CD4-positive, CD25-positive, alpha-beta regulatory T cell (primary cell): ENCODE measurements around the gene SLC13A3. TPM values are rescaled to one million over a fixed set of nuclear protein-coding genes. Genes with fewer than 3 reads are reported as not detected.

Experiments used
- ATAC-seq, 2 donors: fragments of 150-1000 bp; cut with Tn5 transposase; one replicate each; pipeline ENCODE4 v1.10.0; 2021; ENCODE audit warnings: low read depth in 2 of 2, moderate number of reproducible peaks in 2 of 2, moderate library complexity in 1 of 2
- DNase-seq, 3 donors: peaks; one replicate each; pipeline versions ENCODE4 v3.0.0 to v3.0.0-alpha.2; 2012 to 2022; ENCODE audit warnings: mixed read lengths in 1 of 3
- H3K27ac ChIP-seq: one replicate; pipeline ENCODE4 v1.7.0; 2013; ENCODE audit warnings: mild to moderate bottlenecking, low read length; ENCODE audit not compliant: insufficient read depth, poor library complexity, severe bottlenecking
- H3K27me3 ChIP-seq: one replicate; pipeline ENCODE4 v1.7.0; 2013; ENCODE audit warnings: low read length; ENCODE audit not compliant: control insufficient read depth, insufficient read depth
- H3K36me3 ChIP-seq: one replicate; pipeline ENCODE4 v1.7.0; 2013; ENCODE audit warnings: mild to moderate bottlenecking, low read length, moderate library complexity; ENCODE audit not compliant: control insufficient read depth, insufficient read depth
- H3K4me1 ChIP-seq: 2 replicates; pipeline ENCODE4 v1.7.0; 2013; ENCODE audit warnings: mild to moderate bottlenecking, low read length; ENCODE audit not compliant: insufficient read depth, control insufficient read depth, poor library complexity, severe bottlenecking
- H3K4me3 ChIP-seq: one replicate; pipeline ENCODE4 v1.7.0; 2013; ENCODE audit warnings: low read depth, mild to moderate bottlenecking, low read length, moderate library complexity
- H3K9me3 ChIP-seq, 2 experiments: 1 replicate in 1 of 2; 2 replicates in 1 of 2; pipeline ENCODE4 v1.7.0; 2013; ENCODE audit warnings: low read length in 2 of 2, mild to moderate bottlenecking in 1 of 2, moderate library complexity in 1 of 2; ENCODE audit not compliant: control insufficient read depth in 2 of 2
- H3K27ac Mint-ChIP-seq, 3 donors: one replicate each; pipeline ENCODE4 v1.8.0; 2020 to 2022; ENCODE audit warnings: mild to moderate bottlenecking in 3 of 3, mixed read lengths in 3 of 3, moderate library complexity in 2 of 3
- H3K27me3 Mint-ChIP-seq: one replicate; pipeline ENCODE4 v1.8.0; 2022; ENCODE audit warnings: mild to moderate bottlenecking, mixed read lengths
- H3K36me3 Mint-ChIP-seq: one replicate; pipeline ENCODE4 v1.8.0; 2020; ENCODE audit warnings: mixed read lengths
- H3K4me1 Mint-ChIP-seq, 4 donors: one replicate each; pipeline ENCODE4 v1.8.0; 2020 to 2022; ENCODE audit warnings: mixed read lengths in 4 of 4, mild to moderate bottlenecking in 1 of 4
- H3K4me3 Mint-ChIP-seq, 4 donors: one replicate each; pipeline ENCODE4 v1.8.0; 2020 to 2022; ENCODE audit warnings: mild to moderate bottlenecking in 4 of 4, mixed read lengths in 4 of 4, moderate library complexity in 3 of 4
- H3K9me3 Mint-ChIP-seq, 7 donors: one replicate each; pipeline ENCODE4 v1.8.0; 2020 to 2022; ENCODE audit warnings: mixed read lengths in 7 of 7, mild to moderate bottlenecking in 3 of 7, moderate library complexity in 2 of 7
- polyA plus RNA-seq, 4 donors: library from polyadenylated mRNA; unstranded; fragments of 300-500 nt; fragmentation: Illumina TruSeq; gene quantifications; one replicate each; pipeline ENCODE4 v1.2.3, GENCODE V29; 2021
- total RNA-seq: library from RNA; stranded (reverse); gene quantifications from one replicate; pipeline ENCODE4 v1.2.3, GENCODE V29; 2022

The SLC13A3 gene
- total and polyA plus RNA-seq, 5 donors from 2014 or later, result 0.67 TPM; not detected in 4

- H3K4me1 ChIP-seq, result peaks cover 45% of the 10 kb centered on the region
- no peaks in the 10 kb centered on the region for H3K9me3 ChIP-seq
- DNase-seq, result no peak
- no peak for ATAC-seq
- H3K4me3 ChIP-seq, result no peak overlapping the region
- H3K4me3 Mint-ChIP-seq, result peak overlapping the region in 1 of 4 donors; percentile 58
- peak overlapping the region in 1 of 3 donors; percentile 18 for H3K27ac Mint-ChIP-seq
- peaks cover 24% of the 10 kb centered on the region for H3K36me3 Mint-ChIP-seq
- H3K27ac ChIP-seq, result no peak overlapping the region
- no peaks in the 10 kb centered on the region for H3K9me3 Mint-ChIP-seq
- no peaks in the 10 kb centered on the region for H3K27me3 ChIP-seq
- no peaks in the 10 kb centered on the region for H3K27me3 Mint-ChIP-seq
- peaks cover 18% of the 10 kb centered on the region for H3K36me3 ChIP-seq
- H3K4me1 Mint-ChIP-seq, result peaks cover 29 to 72% (median 46%) of the 10 kb centered on the region in 4 donors
Observed at GRCh38 chr20:46683939-46684750, 32.9 kb upstream of the SLC13A3 start.

DNA sequence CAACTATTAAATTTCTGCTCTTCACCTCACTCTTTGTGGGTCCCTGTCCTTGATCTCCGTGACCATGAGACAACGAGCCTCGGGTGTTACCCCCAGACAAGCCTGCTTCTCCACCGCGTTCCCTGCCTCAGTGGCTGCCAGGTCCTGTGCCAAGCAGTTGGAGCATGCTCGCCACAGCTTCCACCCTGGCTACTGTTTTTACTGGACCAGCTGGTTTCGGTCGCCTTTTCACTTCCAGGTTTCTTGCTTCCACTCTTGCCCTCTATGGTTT, 32.3 kb upstream of the SLC13A3 start:
- no peak overlapping the region for H3K4me3 Mint-ChIP-seq
- peaks cover 24% of the 10 kb centered on the region for H3K36me3 Mint-ChIP-seq
- no peak overlapping the region for H3K4me3 ChIP-seq
- DNase-seq, result no peak
- H3K4me1 Mint-ChIP-seq, result peaks cover 29 to 72% (median 46%) of the 10 kb centered on the region in 4 donors
- no peaks in the 10 kb centered on the region for H3K9me3 ChIP-seq
- no peak for ATAC-seq
- no peaks in the 10 kb centered on the region for H3K9me3 Mint-ChIP-seq
- no peaks in the 10 kb centered on the region for H3K27me3 ChIP-seq
- peaks cover 18% of the 10 kb centered on the region for H3K36me3 ChIP-seq
- no peak overlapping the region for H3K27ac ChIP-seq
- no peaks in the 10 kb centered on the region for H3K27me3 Mint-ChIP-seq
- H3K4me1 ChIP-seq, result peaks cover 45% of the 10 kb centered on the region
- H3K27ac Mint-ChIP-seq, result peak overlapping the region in 2 of 3 donors; percentile 18 to 21

- ATAC-seq (no peak), DNase-seq (no peak)
- peak overlapping the region in 2 of 3 donors; percentile 21 to 75 for H3K27ac Mint-ChIP-seq
- Histone ChIP-seq H3K9me3 (no peaks in the 10 kb centered on the region), H3K27me3 (no peaks in the 10 kb centered on the region), H3K27ac (no peak overlapping the region), H3K4me3 (no peak overlapping the region), H3K4me1 (peaks cover 40% of the 10 kb centered on the region), H3K36me3 (peaks cover 18% of the 10 kb centered on the region)
- peaks cover 24% of the 10 kb centered on the region for H3K36me3 Mint-ChIP-seq
- H3K9me3 Mint-ChIP-seq, result no peaks in the 10 kb centered on the region
- peaks cover 24 to 69% (median 44%) of the 10 kb centered on the region in 4 donors for H3K4me1 Mint-ChIP-seq
- H3K4me3 Mint-ChIP-seq, result peak overlapping the region in 1 of 4 donors; percentile 26
- no peaks in the 10 kb centered on the region for H3K27me3 Mint-ChIP-seq
Observed at GRCh38 chr20:46683011-46683667, 31.9 kb upstream of the SLC13A3 start.

- no peak overlapping the region for H3K4me3 ChIP-seq
- Mint-ChIP-seq H3K4me1 (peaks cover 20 to 60% (median 37%) of the 10 kb centered on the region in 4 donors), H3K27ac (peak overlapping the region in 1 of 3 donors; percentile 26), H3K4me3 (peak overlapping the region in 1 of 4 donors; percentile 60), H3K27me3 (no peaks in the 10 kb centered on the region), H3K36me3 (peaks cover 24% of the 10 kb centered on the region), H3K9me3 (no peaks in the 10 kb centered on the region)
- H3K27me3 ChIP-seq, result no peaks in the 10 kb centered on the region
- H3K4me1 ChIP-seq, result peaks cover 31% of the 10 kb centered on the region
- H3K9me3 ChIP-seq, result no peaks in the 10 kb centered on the region
- peaks cover 18% of the 10 kb centered on the region for H3K36me3 ChIP-seq
- H3K27ac ChIP-seq, result no peak overlapping the region
- ATAC-seq (no peak), DNase-seq (no peak)
Observed at GRCh38 chr20:46682063-46682821, 31.0 kb upstream of the SLC13A3 start.

DNA sequence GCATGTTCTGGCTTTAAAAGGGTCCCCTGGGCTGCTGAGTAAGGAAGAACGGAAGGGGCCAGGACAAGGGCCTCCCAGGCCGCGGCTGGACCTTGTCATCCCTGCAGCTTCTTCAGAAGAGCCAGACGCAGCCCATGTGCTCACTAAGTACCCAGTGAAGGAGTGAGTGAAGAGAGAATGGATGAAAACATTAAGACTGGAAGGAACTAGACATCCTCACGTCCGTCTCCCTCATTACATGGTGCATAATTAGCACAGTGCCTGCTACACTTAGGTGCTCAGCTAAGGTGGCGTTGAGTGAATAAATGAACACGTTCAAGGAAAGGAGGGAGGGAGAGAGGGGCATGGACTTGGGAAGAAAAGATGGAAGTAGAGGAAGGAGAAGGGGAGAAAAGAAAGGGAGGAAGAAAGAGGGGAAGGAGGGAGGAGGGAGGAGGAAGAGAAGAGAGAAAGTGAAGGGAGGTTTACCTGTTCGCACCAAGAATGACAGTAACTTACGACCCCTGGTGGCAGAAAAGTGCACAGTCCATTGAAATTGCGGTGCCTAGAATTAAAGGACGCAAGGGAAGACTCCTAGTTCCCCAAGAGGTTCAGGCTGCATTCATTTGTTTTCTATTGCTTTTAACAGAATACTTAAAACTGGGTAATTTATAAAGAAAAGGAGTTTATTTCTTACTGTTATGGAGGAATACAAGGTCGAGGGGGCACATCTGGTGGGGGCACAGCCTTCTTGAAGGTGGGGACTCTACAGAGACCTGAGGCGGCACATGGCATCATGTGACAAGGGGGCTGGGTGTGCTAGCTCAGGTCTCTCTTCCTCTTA, 30.0 kb upstream of the SLC13A3 start:
- no peaks in the 10 kb centered on the region for H3K9me3 ChIP-seq
- peaks cover 9% of the 10 kb centered on the region for H3K36me3 ChIP-seq
- H3K4me3 Mint-ChIP-seq, result peak overlapping the region in 1 of 4 donors; percentile 60
- no peak overlapping the region for H3K27ac ChIP-seq
- peaks cover 21% of the 10 kb centered on the region for H3K4me1 ChIP-seq
- peak overlapping the region in 2 of 3 donors; percentile 43 to 60 for H3K27ac Mint-ChIP-seq
- H3K36me3 Mint-ChIP-seq, result peaks cover 18% of the 10 kb centered on the region
- peak; percentile 55 to 59 for ATAC-seq
- H3K4me3 ChIP-seq, result no peak overlapping the region
- H3K27me3 Mint-ChIP-seq, result no peaks in the 10 kb centered on the region
- no peaks in the 10 kb centered on the region for H3K27me3 ChIP-seq
- H3K9me3 Mint-ChIP-seq, result no peaks in the 10 kb centered on the region
- DNase-seq, result peak; percentile 39 to 67 (median 57)
- H3K4me1 Mint-ChIP-seq, result peaks cover 17 to 50% (median 29%) of the 10 kb centered on the region in 4 donors

- no peak for ATAC-seq
- H3K9me3 ChIP-seq, result no peaks in the 10 kb centered on the region
- peak overlapping the region in 1 of 3 donors; percentile 43 for H3K27ac Mint-ChIP-seq
Observed at GRCh38 chr20:46680684-46681031, 29.4 kb upstream of the SLC13A3 start.

DNA sequence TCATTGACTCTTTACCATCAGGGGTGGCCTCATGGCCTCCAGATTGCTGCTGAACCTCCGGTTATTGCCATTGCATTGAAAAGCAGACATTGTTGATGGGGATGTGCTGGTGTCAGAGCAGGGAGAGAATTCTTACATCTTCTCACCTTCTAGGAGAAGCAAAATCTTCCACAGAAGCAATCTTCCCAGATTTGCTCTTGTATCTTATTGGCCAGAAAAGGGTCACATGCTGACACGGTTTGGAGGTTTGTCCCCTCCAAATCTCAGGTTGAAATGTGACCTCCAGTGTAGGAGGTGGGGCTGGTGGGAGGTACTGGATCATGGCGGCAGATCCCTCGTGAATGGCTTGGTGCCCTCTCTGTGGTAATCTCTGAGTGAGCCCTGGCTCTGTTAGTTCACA, 27.3 kb upstream of the SLC13A3 start:
- Histone ChIP-seq H3K36me3 (no peaks in the 10 kb centered on the region), H3K4me3 (no peak overlapping the region), H3K27ac (no peak overlapping the region), H3K4me1 (peaks cover 4% of the 10 kb centered on the region), H3K27me3 (no peaks in the 10 kb centered on the region), H3K9me3 (no peaks in the 10 kb centered on the region)
- no peaks in the 10 kb centered on the region for H3K36me3 Mint-ChIP-seq
- H3K27ac Mint-ChIP-seq, result no peak overlapping the region
- DNase-seq (no peak), ATAC-seq (no peak)
- H3K4me1 Mint-ChIP-seq, result peaks cover 6 to 24% (median 13%) of the 10 kb centered on the region in 4 donors
- H3K4me3 Mint-ChIP-seq, result no peak overlapping the region
- H3K27me3 Mint-ChIP-seq, result no peaks in the 10 kb centered on the region
- H3K9me3 Mint-ChIP-seq, result peaks cover 0 to 3% (median 0%) of the 10 kb centered on the region in 7 donors

More at GRCh38 chr20:46680684-46681031, 29.4 kb upstream of the SLC13A3 start:
- peaks cover 12% of the 10 kb centered on the region for H3K36me3 Mint-ChIP-seq
- H3K4me1 ChIP-seq, result peaks cover 16% of the 10 kb centered on the region
- no peaks in the 10 kb centered on the region for H3K27me3 ChIP-seq
- H3K4me3 Mint-ChIP-seq, result no peak overlapping the region
- no peaks in the 10 kb centered on the region for H3K27me3 Mint-ChIP-seq
- no peak for DNase-seq
- H3K36me3 ChIP-seq, result peaks cover 9% of the 10 kb centered on the region
- peaks cover 11 to 44% (median 23%) of the 10 kb centered on the region in 4 donors for H3K4me1 Mint-ChIP-seq
- no peaks in the 10 kb centered on the region for H3K9me3 Mint-ChIP-seq
- H3K27ac ChIP-seq, result no peak overlapping the region
- H3K4me3 ChIP-seq, result no peak overlapping the region
